ENCODE results near the gene IFI27.

Gene IFI27

GRCh38 chr14:94124582-94125377, 14.2 kb downstream of the IFI27 start:
- DNase-seq (ENCODE audit: low spot score), result no peak

GRCh38 chr14:94125659-94126418, 15.3 kb downstream of the IFI27 start:
- no peak for DNase-seq (ENCODE audit: low spot score)

- no peak for DNase-seq (ENCODE audit: low spot score)
Observed at GRCh38 chr14:94126419-94126677, 15.8 kb downstream of the IFI27 start.

- peak; percentile 1 for DNase-seq (ENCODE audit: low spot score)
Observed at GRCh38 chr14:94126800-94127199, 16.3 kb downstream of the IFI27 start.

- no peak for DNase-seq (ENCODE audit: low spot score)
Observed at GRCh38 chr14:94127330-94127729, 16.8 kb downstream of the IFI27 start.

- peak; percentile 1 for DNase-seq (ENCODE audit: low spot score)
Observed at GRCh38 chr14:94128216-94128839, 17.8 kb downstream of the IFI27 start.

GRCh38 chr14:94129111-94129757, 18.7 kb downstream of the IFI27 start, which contains the start of gene IFI27L2:
IFI27L2 (minus strand) TSS chr14:94129604; CDS start chr14:94129564, 40 bp downstream.
- DNase-seq (ENCODE audit: low spot score), result peak; percentile 92

GRCh38 chr14:94129758-94130414, 19.4 kb downstream of the IFI27 start:
- DNase-seq (ENCODE audit: low spot score), result peak; percentile 70

GRCh38 chr14:94132285-94132887, 21.9 kb downstream of the IFI27 start:
- DNase-seq (ENCODE audit: low spot score), result peak; percentile 65

- no peak for DNase-seq (ENCODE audit: low spot score)
Observed at GRCh38 chr14:94135476-94135875, 24.9 kb downstream of the IFI27 start.

GRCh38 chr14:94136575-94137331, 26.2 kb downstream of the IFI27 start:
- DNase-seq (ENCODE audit: low spot score), result peak; percentile 93

- no peak for DNase-seq (ENCODE audit: low spot score)
Observed at GRCh38 chr14:94138251-94138650, 27.7 kb downstream of the IFI27 start.

- no peak for DNase-seq (ENCODE audit: low spot score)
Observed at GRCh38 chr14:94139006-94139405, 28.5 kb downstream of the IFI27 start.

- DNase-seq (ENCODE audit: low spot score), result no peak
Observed at GRCh38 chr14:94139421-94139820, 28.9 kb downstream of the IFI27 start.

- no peak for DNase-seq (ENCODE audit: low spot score)
Observed at GRCh38 chr14:94142247-94142646, 31.7 kb downstream of the IFI27 start.

GRCh38 chr14:94142836-94143235, 32.3 kb downstream of the IFI27 start:
- DNase-seq (ENCODE audit: low spot score), result no peak

- no peak for DNase-seq (ENCODE audit: low spot score)
Observed at GRCh38 chr14:94143239-94143638, 32.7 kb downstream of the IFI27 start.

GRCh38 chr14:94143711-94144110, 33.2 kb downstream of the IFI27 start:
- no peak for DNase-seq (ENCODE audit: low spot score)

- DNase-seq (ENCODE audit: low spot score), result no peak
Observed at GRCh38 chr14:94144765-94145164, 34.2 kb downstream of the IFI27 start.

- DNase-seq (ENCODE audit: low spot score), result no peak
Observed at GRCh38 chr14:94145902-94146527, 35.5 kb downstream of the IFI27 start.

All from Ammon's horn (tissue), 1 donor.